Activated naive CD8-positive, alpha-beta T cell treated with anti-CD3 and anti-CD28 coated beads for 36 hours (primary cell): ENCODE results near the gene ITIH1. TPM values are rescaled to one million over a fixed set of nuclear protein-coding genes. Genes with fewer than 3 reads are reported as not detected.

Experiments used
- DNase-seq: peaks from one replicate; pipeline ENCODE4 v3.0.0; 2021
- H3K27ac Mint-ChIP-seq: one replicate; pipeline ENCODE4 v1.8.0; 2022; ENCODE audit warnings: mild to moderate bottlenecking, moderate library complexity, mixed read lengths
- H3K27me3 Mint-ChIP-seq: one replicate; pipeline ENCODE4 v1.8.0; 2022; ENCODE audit warnings: mild to moderate bottlenecking, mixed read lengths
- H3K36me3 Mint-ChIP-seq: one replicate; pipeline ENCODE4 v1.8.0; 2021; ENCODE audit warnings: mild to moderate bottlenecking, mixed read lengths
- H3K4me1 Mint-ChIP-seq: one replicate; pipeline ENCODE4 v1.8.0; 2021; ENCODE audit warnings: mixed read lengths
- H3K4me3 Mint-ChIP-seq: one replicate; pipeline ENCODE4 v1.8.0; 2022; ENCODE audit warnings: mild to moderate bottlenecking, moderate library complexity, mixed read lengths
- H3K9me3 Mint-ChIP-seq: one replicate; pipeline ENCODE4 v1.8.0; 2022; ENCODE audit warnings: mixed read lengths
- total RNA-seq, 2 experiments: library from RNA; stranded (reverse); gene quantifications; one replicate each; pipeline ENCODE4 v1.2.3, GENCODE V29; 2021

The ITIH1 gene
- total RNA-seq, 2 experiments from 2014 or later: not detected

DNA sequence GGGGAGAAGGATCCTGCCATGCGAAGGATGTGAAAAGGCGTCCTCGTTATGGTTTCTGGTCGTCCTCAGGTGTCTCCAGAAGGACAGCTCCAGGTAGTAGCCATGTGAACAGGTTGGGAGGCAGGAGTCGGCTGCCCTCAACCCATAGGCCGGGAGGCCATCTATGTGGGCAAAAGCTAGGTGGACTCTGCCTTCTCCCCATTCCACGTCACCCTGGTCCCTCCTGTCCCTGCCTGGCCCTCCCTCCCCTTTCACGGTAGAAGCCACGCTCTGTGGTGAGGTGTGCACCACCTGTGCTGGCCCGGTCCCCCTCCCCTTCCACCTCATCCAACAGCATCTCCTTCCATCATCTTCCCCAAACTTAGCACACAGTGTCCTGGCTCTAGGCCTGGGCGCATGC is 33.5 kb downstream of the ITIH1 start:
- no peaks in the 10 kb centered on the region for H3K36me3 Mint-ChIP-seq
- no peak overlapping the region for H3K4me3 Mint-ChIP-seq
- no peaks in the 10 kb centered on the region for H3K27me3 Mint-ChIP-seq
- DNase-seq: no peak
- peak overlapping the region; percentile 42 for H3K27ac Mint-ChIP-seq
- H3K4me1 Mint-ChIP-seq: no peaks in the 10 kb centered on the region
- H3K9me3 Mint-ChIP-seq: no peaks in the 10 kb centered on the region

DNA sequence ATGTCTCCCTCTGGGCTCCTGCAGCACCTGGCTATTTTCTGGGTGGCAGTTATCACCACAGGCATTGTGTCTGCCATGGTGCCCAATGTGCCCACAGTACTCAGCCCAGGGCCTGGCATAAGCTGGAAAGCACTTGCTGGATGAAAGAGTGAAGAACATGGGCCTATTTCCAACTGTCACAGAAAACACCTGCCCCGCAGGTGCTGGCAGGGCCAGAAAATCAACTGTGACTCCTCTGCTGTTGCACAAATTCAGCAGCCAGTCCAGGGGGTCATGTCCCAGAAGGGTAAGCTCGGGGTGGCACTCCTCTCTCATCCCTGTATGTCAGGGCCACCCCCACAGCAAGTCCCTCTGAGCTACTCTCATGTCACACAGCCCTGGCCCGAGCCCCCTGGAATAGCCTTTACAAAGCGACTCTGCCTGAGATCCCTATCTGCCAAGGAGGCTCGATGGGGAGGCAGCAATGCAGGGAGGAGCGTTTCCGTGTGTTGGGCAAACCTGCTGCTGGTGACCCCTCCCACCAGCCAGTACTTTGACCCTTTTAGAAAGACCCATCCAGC is 34.1 kb downstream of the ITIH1 start:
- no peaks in the 10 kb centered on the region for H3K36me3 Mint-ChIP-seq
- H3K27ac Mint-ChIP-seq: peak overlapping the region; percentile 42
- H3K4me3 Mint-ChIP-seq: no peak overlapping the region
- no peak for DNase-seq
- no peaks in the 10 kb centered on the region for H3K9me3 Mint-ChIP-seq
- no peaks in the 10 kb centered on the region for H3K4me1 Mint-ChIP-seq
- H3K27me3 Mint-ChIP-seq: no peaks in the 10 kb centered on the region

DNA sequence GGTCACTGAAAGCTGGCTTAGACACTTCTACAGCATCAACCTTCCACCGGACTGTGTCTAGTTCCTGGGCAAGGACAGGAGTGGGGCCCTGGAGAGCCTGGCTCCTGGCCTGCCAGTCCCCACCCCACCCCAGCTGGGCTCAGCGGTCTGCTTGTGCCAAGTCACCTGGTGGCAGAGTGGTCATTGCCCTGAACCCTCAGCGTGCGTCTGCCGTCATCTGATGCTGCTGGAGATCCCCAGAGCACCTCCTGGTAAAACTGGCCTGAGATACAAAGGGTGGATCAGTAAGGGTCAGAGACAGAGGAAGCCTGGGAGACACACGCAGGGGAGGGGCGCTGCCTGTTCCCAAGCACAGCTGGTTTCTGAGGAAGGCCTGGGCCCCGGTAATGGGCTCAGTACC is 36.4 kb downstream of the ITIH1 start:
- no peaks in the 10 kb centered on the region for H3K27me3 Mint-ChIP-seq
- no peak overlapping the region for H3K4me3 Mint-ChIP-seq
- H3K36me3 Mint-ChIP-seq: no peaks in the 10 kb centered on the region
- no peak overlapping the region for H3K27ac Mint-ChIP-seq
- H3K4me1 Mint-ChIP-seq: no peaks in the 10 kb centered on the region
- DNase-seq: no peak
- H3K9me3 Mint-ChIP-seq: no peaks in the 10 kb centered on the region

DNA sequence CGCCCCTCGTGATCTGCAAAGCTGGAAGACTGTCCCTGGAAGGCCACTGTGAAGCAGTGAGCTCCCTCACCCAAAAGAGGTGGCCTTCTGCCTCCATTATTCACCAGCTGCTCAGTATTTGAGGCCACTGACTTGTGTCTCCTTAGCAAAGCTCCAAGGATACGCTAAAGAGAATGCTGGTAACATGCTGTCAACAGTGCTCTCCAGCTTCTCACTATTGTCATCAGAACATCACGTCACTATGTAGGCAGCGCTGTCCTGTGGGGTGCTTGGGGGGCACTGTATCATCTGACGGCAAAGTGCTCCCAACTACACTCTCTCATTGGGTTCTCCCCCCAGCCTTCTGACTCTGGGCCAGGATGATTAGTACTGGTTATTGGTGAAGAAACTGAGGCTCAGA is 38.8 kb downstream of the ITIH1 start:
- no peaks in the 10 kb centered on the region for H3K9me3 Mint-ChIP-seq
- no peak for DNase-seq
- no peak overlapping the region for H3K4me3 Mint-ChIP-seq
- H3K27ac Mint-ChIP-seq: no peak overlapping the region
- no peaks in the 10 kb centered on the region for H3K36me3 Mint-ChIP-seq
- H3K4me1 Mint-ChIP-seq: no peaks in the 10 kb centered on the region
- no peaks in the 10 kb centered on the region for H3K27me3 Mint-ChIP-seq

DNA sequence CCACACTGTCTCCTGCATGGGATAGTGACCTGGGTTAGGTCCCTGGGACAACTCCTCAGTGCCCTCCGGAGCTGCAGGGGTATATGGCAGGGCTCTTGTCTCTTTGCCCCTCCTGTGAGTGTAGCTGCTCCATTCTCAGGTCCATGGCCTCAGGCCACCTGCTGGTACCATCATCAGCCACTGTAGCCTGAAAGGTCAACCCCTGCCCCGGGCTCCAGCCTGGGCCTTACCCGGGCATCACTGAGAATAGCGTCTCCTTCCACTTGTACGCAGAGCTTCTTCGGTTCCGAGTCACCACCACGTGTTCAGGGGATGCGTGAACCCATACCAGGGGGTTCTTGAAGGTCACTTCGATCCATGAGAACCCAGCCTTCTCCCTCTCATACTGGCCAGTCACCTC is 39.3 kb downstream of the ITIH1 start:
- Mint-ChIP-seq H3K4me3 (no peak overlapping the region), H3K9me3 (no peaks in the 10 kb centered on the region), H3K4me1 (no peaks in the 10 kb centered on the region), H3K27me3 (no peaks in the 10 kb centered on the region), H3K36me3 (no peaks in the 10 kb centered on the region), H3K27ac (no peak overlapping the region)
- no peak for DNase-seq

DNA sequence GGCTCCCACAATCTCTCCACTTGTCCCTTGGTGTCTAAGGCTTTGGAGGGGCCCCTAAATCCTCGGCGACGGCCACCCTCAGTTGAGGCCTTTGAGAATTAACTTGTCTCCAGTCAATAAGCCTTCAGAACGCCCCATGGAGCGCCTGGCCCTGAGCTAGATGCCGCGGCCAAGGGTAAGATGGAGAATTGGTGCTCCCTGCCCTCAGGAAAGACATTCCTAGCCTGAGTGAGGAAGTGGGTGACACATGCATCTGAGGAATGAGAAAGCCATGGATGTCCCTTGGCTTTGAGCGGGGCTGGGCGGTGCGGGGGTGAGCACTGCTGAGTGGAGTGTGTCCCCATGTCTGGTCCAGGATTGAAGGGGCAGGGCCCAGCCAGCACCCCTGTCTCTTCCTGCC is 39.8 kb downstream of the ITIH1 start:
- Mint-ChIP-seq H3K9me3 (no peaks in the 10 kb centered on the region), H3K36me3 (no peaks in the 10 kb centered on the region), H3K27me3 (no peaks in the 10 kb centered on the region), H3K4me1 (no peaks in the 10 kb centered on the region), H3K27ac (no peak overlapping the region), H3K4me3 (no peak overlapping the region)
- DNase-seq: no peak

DNA sequence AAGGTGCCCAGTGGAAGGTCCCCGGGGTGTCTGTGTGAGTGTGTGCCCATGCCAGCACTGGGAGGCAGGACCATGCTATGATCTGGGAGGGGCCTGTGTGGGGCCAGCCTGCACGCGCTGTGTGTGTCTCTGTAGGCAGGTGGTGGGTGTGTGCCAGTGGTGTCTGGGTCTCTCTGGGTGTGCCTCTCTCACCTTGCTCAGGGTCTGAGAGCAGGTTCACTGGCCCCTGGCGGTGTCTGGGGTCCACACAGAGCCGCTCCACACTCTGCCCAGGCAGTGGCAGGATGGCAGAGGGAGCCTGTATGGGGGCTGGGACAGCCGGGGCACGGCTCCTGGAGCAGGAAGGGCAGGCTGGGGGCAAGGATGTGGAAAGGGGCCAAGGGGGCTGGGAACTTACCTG is 40.5 kb downstream of the ITIH1 start:
- Mint-ChIP-seq H3K36me3 (no peaks in the 10 kb centered on the region), H3K4me1 (no peaks in the 10 kb centered on the region), H3K27me3 (no peaks in the 10 kb centered on the region), H3K27ac (no peak overlapping the region), H3K4me3 (no peak overlapping the region), H3K9me3 (no peaks in the 10 kb centered on the region)
- no peak for DNase-seq

DNA sequence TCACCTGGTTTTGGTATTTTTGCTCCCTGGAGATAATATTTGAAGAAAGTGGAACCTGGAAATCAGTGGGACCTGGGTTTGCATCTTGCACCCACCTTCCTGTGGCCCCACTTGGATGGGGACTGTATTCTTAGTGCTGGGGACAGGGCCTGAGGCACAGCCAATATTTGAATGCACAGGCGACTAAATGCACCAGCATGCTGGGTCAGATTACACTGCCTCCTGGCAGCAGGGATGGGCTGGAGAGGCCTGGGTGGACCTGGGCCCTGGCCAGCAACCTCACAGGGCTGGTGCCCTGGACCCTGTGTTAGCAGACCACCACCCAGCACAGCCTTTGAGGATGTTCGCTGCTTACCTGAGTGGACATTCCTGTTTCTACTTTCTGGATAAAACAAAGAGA is 42.5 kb downstream of the ITIH1 start:
- no peaks in the 10 kb centered on the region for H3K27me3 Mint-ChIP-seq
- H3K27ac Mint-ChIP-seq: no peak overlapping the region
- H3K4me3 Mint-ChIP-seq: no peak overlapping the region
- H3K9me3 Mint-ChIP-seq: no peaks in the 10 kb centered on the region
- no peak for DNase-seq
- peaks cover under 1% of the 10 kb centered on the region for H3K36me3 Mint-ChIP-seq
- H3K4me1 Mint-ChIP-seq: no peaks in the 10 kb centered on the region

DNA sequence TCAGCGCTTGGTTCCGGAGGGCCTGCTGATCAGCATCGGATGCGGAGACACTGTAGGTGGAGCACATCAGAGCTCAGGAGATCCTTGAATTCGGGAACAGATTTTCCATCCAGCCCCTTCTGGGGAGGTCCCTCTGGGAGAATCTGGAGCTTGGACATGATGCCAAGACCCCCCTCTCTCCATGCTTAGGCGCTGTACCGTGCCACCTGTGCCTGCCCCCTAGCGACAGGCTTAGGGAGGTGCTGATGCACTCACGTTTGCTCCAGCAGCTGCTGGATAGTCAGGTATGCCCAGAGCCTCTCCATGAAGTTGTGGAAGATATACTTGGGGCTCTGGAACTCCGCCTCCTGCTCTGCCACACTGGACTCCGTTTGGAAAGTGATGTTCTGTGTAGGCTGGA is 43.3 kb downstream of the ITIH1 start:
- H3K4me3 Mint-ChIP-seq: no peak overlapping the region
- H3K36me3 Mint-ChIP-seq: peaks cover 1% of the 10 kb centered on the region
- H3K27me3 Mint-ChIP-seq: no peaks in the 10 kb centered on the region
- DNase-seq: peak; percentile 28
- H3K27ac Mint-ChIP-seq: no peak overlapping the region
- no peaks in the 10 kb centered on the region for H3K9me3 Mint-ChIP-seq
- no peaks in the 10 kb centered on the region for H3K4me1 Mint-ChIP-seq

DNA sequence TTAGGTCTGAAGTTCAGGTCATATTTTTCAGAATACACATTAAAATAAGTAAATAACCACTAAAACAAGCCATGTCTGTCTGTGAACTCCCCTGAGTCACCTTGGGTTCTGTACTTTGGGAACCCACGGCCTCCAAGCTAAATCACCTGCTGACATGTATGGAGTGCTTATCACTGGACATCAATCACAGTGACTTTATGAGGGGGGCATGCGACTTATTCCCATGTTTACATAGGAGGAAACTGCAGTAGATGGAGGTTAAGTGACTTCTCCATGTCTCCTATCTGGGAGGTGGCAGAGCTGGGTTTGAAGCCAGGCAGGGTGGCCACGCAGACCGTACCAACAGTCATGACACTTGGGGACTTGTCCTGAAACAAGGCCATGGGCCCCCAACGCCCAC is 45.0 kb downstream of the ITIH1 start:
- Mint-ChIP-seq H3K9me3 (no peaks in the 10 kb centered on the region), H3K4me1 (no peaks in the 10 kb centered on the region), H3K4me3 (no peak overlapping the region), H3K27ac (no peak overlapping the region), H3K27me3 (no peaks in the 10 kb centered on the region), H3K36me3 (peaks cover 1% of the 10 kb centered on the region)
- no peak for DNase-seq

DNA sequence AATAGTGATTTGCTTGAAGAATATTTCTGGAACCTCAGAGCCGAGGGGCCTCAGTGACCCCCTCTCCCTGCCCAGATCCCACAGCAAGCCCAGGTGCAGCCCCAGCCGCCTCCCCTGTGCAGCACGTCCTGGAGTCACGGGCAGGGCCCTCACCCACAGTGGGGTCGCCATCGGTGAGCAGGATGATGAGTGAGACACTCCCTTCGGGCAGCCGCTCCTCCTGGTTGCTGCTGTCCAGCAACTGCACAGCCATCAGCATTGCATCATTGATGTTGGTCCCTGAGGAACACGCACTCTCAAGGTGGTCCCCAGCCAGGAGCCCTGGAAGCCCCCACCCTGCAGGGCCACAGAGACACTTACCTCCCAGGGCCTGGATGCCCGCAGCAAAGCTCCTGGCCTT is 46.6 kb downstream of the ITIH1 start:
- no peak for DNase-seq
- Mint-ChIP-seq H3K4me1 (no peaks in the 10 kb centered on the region), H3K4me3 (no peak overlapping the region), H3K36me3 (peaks cover 1% of the 10 kb centered on the region), H3K27me3 (no peaks in the 10 kb centered on the region), H3K9me3 (no peaks in the 10 kb centered on the region), H3K27ac (no peak overlapping the region)

DNA sequence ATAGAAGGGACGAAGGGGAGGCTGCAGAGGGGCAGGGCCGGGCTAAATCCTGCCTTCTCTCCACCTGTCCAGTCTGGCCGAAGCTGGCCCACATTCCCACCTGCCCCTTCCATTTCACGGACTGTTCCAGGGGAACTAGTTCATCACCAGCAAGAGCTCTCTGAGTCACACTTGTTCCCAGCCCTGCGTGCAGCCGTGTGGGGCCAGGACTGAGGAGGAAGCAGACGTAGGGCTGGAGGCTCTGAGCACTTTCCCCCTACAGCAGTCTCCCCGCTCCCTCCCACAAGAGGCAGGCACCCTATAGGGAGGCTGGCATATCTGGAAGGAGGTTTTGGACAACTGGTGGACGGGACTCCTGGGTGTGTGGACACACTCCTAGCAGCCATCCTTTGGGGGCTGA is 50.0 kb downstream of the ITIH1 start:
- Mint-ChIP-seq H3K27me3 (no peaks in the 10 kb centered on the region), H3K36me3 (peaks cover 3% of the 10 kb centered on the region), H3K4me3 (no peak overlapping the region), H3K9me3 (no peaks in the 10 kb centered on the region), H3K27ac (no peak overlapping the region), H3K4me1 (peaks cover 4% of the 10 kb centered on the region)
- DNase-seq: no peak

DNA sequence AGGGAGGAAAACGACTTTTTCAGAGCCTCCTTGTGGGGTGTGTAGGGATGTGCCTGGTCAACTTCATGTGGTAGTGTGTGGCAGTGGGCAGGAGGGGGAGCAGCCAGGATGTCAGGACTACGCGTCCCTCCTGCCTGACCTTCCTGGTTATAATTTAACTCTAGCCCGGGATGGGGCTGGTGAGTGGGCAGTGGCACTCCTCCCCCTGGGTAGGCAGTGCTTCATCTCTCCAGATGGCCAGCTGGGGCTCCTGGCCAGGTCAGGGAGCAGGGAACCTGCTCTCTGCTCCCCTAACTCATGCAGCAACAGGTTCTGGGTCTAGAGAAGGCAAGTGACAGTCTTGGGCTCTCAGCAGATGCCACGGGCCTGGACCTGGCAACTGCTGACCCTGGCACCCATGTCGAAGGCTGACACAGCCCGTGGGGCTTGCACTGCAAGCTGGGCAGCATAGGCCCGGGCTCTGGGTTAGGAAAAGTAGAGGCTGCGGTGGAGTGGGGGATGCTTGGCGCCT is 50.5 kb downstream of the ITIH1 start:
- Mint-ChIP-seq H3K27me3 (no peaks in the 10 kb centered on the region), H3K36me3 (peaks cover 3% of the 10 kb centered on the region), H3K4me3 (no peak overlapping the region), H3K27ac (no peak overlapping the region), H3K9me3 (no peaks in the 10 kb centered on the region), H3K4me1 (peaks cover 4% of the 10 kb centered on the region)
- DNase-seq: no peak

DNA sequence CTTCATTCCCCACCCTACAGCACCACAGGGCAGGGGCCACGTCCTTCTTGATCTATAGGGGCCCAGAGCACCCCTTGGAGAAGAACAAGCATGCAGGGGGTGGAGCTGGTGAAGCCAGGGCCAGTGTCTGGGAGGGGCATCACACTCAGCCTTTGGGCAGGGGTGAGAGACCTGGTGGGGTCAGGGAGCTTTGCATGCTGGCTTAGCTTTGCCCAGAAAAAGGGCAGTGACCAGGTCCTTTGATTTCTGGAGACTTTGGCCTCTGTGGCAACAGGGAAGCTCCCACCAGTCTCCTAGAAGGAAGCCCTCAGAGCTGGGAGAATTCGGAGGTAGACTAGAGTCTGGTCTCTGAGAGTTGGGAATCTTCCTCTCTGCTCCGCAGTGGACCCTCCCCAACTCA is 52.1 kb downstream of the ITIH1 start:
- Mint-ChIP-seq H3K27me3 (no peaks in the 10 kb centered on the region), H3K4me3 (no peak overlapping the region), H3K27ac (no peak overlapping the region), H3K9me3 (no peaks in the 10 kb centered on the region), H3K36me3 (peaks cover 3% of the 10 kb centered on the region), H3K4me1 (peaks cover 4% of the 10 kb centered on the region)
- DNase-seq: no peak

DNA sequence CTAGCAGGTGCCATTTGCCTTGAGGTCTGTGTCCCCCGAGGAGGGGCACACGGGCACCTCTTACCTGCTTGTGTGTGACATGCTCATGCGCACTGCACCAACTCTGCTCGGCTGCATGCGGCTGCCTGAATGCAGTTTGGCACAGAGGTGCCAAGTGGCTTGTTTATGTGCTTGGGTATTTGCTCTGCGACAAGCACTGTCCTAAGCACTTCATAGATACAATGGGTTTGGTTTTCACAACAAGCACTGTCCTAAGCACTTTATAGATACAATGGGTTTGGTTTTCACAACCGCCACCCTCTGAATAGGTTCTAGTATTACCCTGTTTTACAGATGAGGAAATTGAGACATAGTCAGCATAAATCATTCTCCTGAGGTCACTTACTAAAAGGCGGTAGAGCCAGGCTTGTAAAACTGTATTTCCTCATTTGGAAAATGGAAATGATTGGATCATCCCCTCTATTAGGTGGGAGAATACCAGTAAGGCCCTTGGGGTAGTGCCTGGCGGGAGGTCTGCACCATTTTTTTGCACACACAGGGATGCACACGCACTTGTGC is 52.6 kb downstream of the ITIH1 start:
- H3K9me3 Mint-ChIP-seq: no peaks in the 10 kb centered on the region
- H3K27me3 Mint-ChIP-seq: no peaks in the 10 kb centered on the region

DNA sequence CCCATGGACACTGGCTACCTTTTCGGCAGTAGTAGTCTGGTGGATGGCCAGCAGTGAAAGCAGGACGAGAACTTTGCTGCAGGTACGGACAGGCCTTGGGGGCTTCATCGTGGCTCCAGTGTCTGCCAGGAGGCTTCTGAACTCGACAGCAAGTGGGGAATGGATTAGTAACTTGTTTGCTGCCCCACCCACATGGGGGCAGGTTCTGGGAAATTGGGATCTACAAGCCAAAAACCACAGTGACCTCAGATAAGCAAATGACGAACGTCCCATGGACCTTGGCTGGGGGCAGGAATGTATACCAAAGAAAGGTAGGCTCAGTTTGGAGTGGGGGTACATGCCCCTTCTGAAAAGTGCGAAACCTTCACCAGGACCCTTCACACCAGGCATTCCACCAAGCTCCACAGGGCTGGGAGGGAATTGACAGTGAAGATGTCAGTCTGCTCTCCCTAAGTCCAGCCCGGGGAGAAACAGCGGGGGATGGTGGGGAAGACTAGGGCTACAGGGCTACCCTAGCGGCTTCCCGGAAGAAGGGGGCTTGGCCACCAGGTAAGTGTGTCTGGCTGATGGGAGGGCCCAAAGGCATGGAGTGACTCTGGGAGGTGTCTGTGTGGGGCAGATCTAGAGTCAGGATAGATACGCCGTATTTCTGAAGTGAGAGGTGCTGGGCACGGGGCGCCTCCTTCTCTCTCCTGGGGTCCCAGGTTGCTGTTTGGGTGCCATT is 53.3 kb downstream of the ITIH1 start, which contains the start of gene ITIH4:
TSS of gene ITIH4 (minus strand) at position 138 of the 724 bp plus-strand sequence. CDS start at position 108, 30 bp downstream.
- Mint-ChIP-seq H3K27me3 (no peaks in the 10 kb centered on the region), H3K9me3 (no peaks in the 10 kb centered on the region), H3K4me1 (peaks cover 4% of the 10 kb centered on the region), H3K27ac (no peak within 1 kb of the TSS), H3K4me3 (no peak within 1 kb of the TSS), H3K36me3 (peaks cover 2% of the 10 kb centered on the region)
- no peak for DNase-seq

More for the DNA sequence above, 52.6 kb downstream of the ITIH1 start:
- Mint-ChIP-seq H3K4me1 (peaks cover 4% of the 10 kb centered on the region), H3K36me3 (peaks cover 2% of the 10 kb centered on the region), H3K4me3 (no peak overlapping the region), H3K27ac (no peak overlapping the region)
- DNase-seq: no peak
